Neural cell (in vitro differentiated cells): ENCODE measurements around the gene KCNAB1.

Source experiments
- TAF1 ChIP-seq: IDR thresholded peaks from 2 replicates; pipeline ENCODE4 v1.6.1; 2012; ENCODE audit warnings: low read depth
- TF ChIP-seq, protein P1 (sequence below): fragments of 450-650 bp; IDR thresholded peaks from 2 replicates; pipeline ENCODE4 v1.5.1; 2014; ENCODE audit warnings: antibody characterized with exemption, mild to moderate bottlenecking, moderate library complexity; ENCODE audit not compliant: poor library complexity, severe bottlenecking

DNA sequence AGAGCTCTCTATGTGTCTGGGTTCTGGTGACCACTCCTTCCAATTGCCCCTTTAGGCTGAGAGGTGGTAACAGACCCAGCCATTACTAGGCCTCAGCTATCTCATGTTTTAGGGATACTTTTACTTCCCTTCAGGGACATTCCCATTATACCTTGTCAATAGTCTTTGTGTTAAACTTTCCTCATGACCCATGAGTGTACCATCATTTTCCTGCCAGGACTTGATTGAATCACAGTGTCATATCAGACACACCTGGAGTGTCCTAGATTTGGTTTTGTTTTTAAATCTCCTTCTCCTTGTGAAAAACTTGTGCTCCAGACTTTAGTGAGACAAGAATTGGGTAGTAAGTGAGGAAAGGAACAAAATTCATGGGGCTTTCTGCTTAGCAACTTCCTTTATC, 136.6 kb downstream of the KCNAB1 start:
- TF ChIP-seq, protein P1, sequence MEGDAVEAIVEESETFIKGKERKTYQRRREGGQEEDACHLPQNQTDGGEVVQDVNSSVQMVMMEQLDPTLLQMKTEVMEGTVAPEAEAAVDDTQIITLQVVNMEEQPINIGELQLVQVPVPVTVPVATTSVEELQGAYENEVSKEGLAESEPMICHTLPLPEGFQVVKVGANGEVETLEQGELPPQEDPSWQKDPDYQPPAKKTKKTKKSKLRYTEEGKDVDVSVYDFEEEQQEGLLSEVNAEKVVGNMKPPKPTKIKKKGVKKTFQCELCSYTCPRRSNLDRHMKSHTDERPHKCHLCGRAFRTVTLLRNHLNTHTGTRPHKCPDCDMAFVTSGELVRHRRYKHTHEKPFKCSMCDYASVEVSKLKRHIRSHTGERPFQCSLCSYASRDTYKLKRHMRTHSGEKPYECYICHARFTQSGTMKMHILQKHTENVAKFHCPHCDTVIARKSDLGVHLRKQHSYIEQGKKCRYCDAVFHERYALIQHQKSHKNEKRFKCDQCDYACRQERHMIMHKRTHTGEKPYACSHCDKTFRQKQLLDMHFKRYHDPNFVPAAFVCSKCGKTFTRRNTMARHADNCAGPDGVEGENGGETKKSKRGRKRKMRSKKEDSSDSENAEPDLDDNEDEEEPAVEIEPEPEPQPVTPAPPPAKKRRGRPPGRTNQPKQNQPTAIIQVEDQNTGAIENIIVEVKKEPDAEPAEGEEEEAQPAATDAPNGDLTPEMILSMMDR: no peak
- TF ChIP-seq TAF1: no peak
